ENCODE results near the gene TSPAN33. TPM values are rescaled to one million over a fixed set of nuclear protein-coding genes. Genes with fewer than 3 reads are reported as not detected.

TSPAN33 gene, protein sequence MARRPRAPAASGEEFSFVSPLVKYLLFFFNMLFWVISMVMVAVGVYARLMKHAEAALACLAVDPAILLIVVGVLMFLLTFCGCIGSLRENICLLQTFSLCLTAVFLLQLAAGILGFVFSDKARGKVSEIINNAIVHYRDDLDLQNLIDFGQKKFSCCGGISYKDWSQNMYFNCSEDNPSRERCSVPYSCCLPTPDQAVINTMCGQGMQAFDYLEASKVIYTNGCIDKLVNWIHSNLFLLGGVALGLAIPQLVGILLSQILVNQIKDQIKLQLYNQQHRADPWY
- 224 TPM for polyA plus RNA-seq (2012; ENCODE audit: low read depth, missing spikeins)

DNA sequence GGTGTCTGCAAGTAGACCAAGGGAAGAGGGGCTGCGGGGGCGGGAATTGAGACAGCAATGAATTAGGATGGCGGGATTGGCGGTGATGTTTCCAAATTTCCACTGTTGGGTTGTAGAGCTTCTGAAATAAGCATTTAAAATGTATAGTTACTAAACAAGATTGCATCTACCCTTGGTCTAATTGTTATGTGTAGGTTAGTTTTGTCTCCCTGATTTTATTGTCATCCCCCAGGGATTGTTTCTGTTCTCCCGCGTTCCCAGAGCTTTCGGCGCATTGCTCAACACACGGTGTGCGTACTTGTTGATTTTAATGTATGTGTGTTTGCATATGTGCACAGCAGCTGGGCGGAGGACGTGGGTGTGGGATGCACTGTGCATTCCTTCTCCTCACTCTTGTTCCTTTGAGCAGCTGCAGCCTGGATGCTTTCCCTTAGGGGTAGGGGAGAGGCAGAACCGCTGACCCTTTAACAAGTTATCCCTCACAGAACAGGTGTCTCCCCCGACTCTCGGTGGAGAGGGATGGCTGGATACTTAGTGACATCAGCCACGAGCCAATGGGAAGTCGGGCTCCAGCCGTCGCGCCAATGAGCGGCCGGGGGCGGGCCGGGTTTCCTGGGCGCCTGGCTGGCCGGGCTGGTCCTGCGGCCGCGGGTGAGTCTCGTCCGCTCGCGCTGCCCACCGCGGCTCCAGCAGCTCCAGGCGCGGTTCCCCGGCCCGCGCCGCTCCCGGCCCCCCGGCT, at the start of gene TSPAN33:
Gene TSPAN33 (plus strand): TSS at position 613 of the 739 bp plus-strand sequence. CDS start 274 bp downstream, outside the sequence.
- peak; percentile 88 for TF ChIP-seq POU2F2 (IDR thresholded peaks at IDR 0.05; ENCODE audit: low read depth, low read length)
- TF ChIP-seq TAF1 (IDR thresholded peaks at IDR 0.05; ENCODE audit: low read depth, low read length) = no peak
- no peak for TF ChIP-seq SPI1 (IDR thresholded peaks at IDR 0.05; ENCODE audit: low read depth, low read length)
- TF ChIP-seq PAX5 (IDR thresholded peaks at IDR 0.05; ENCODE audit: insufficient read depth, low read length, severe bottlenecking) = no peak
- TF ChIP-seq POLR2A (IDR thresholded peaks at IDR 0.05; ENCODE audit: low read depth, low read length) = no peak; the same call in 1 of the 2 replicates
- FAIRE-seq = no peak
- DNase-seq (ENCODE audit: insufficient read length, low spot score) = peak; percentile 82

DNA sequence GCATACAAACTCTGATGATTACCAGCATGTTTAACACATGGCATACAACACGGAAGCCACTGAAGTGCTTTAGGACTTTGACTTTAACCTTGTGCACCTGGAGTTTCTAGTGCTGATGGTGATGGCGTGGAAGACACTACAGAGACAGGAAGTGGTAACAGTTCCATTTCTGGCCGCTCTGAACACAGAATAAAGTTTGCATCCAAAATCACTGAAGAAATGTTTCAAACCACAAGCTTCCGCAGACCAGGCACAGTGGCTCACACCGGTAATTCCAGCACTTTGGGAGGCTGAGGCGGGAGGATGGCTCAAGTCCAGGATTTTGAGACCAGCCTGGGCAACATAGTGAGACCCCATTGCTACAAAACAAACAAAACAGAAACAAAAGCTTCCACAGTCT, 49.2 kb upstream of the TSPAN33 start:
- FAIRE-seq = peak; percentile 92
- TF ChIP-seq PAX5 (IDR thresholded peaks at IDR 0.05; ENCODE audit: insufficient read depth, low read length, severe bottlenecking) (no peak), POLR2A (IDR thresholded peaks at IDR 0.05; ENCODE audit: low read depth, low read length) (0 out of 2 replicates have a peak, but pooled peaks have one; percentile 23), SPI1 (IDR thresholded peaks at IDR 0.05; ENCODE audit: low read depth, low read length) (peak; percentile 74), POLR2AphosphoS5 (IDR thresholded peaks at IDR 0.05; ENCODE audit: low read depth, low read length) (no peak), POU2F2 (IDR thresholded peaks at IDR 0.05; ENCODE audit: low read depth, low read length) (peak; percentile 82; the same call in 1 of the 2 replicates)
- DNase-seq (ENCODE audit: insufficient read length, low spot score) = no peak

DNA sequence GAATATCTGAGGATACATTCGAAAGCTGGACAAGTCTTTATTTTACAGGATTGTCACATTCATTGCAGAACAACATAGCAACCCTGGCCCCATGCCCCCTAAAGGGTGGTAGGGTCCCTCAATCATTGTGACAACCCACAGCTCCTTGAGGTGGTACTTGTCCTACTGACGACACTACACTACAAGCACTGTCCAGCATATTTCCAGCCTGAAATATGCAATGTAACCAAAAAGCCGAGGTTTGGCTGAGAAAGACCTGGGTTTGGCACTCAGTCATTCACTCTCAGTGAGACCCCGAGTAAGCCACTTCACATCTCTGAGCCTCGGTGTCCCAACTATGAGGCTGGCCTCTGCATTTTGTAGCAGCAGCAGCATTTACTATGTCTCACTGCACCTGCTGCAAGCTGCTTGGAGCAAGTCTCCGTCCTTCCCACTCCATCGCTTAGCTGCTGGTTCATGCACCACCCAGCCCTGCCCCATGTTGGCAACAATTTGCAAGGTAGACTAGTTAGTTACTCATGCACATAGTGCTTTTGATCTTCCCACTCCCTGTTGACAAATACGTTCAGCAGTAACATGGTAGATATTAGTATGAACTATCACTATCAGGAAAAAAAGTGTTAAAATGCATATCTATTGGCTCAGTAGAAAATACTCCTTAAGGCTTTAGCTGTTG, 46.0 kb upstream of the TSPAN33 start:
- DNase-seq (ENCODE audit: insufficient read length, low spot score) (no peak), FAIRE-seq (peak; percentile 85)
- TF ChIP-seq SPI1 (IDR thresholded peaks at IDR 0.05; ENCODE audit: low read depth, low read length) (no peak), POLR2A (IDR thresholded peaks at IDR 0.05; ENCODE audit: low read depth, low read length) (no peak), POU2F2 (IDR thresholded peaks at IDR 0.05; ENCODE audit: low read depth, low read length) (no peak), PAX5 (IDR thresholded peaks at IDR 0.05; ENCODE audit: insufficient read depth, low read length, severe bottlenecking) (no peak), POLR2AphosphoS5 (IDR thresholded peaks at IDR 0.05; ENCODE audit: low read depth, low read length) (no peak), TAF1 (IDR thresholded peaks at IDR 0.05; ENCODE audit: low read depth, low read length) (no peak)

DNA sequence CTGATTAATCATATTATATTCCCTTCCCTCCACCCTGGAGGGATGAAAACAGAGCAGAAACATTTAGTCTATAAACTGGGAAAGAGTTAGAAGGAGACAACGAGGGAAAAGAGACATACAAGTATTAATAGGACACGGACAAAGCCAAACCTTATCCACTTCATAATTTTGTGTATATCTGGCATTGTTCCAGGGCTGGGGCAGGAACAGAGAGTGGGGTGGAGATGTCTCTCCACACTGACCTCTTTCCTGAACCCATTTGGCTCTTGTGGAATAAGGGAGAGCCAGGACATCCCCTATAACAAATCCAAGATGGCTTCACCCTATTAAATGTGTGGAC, 43.7 kb upstream of the TSPAN33 start:
- TF ChIP-seq POLR2A (IDR thresholded peaks at IDR 0.05; ENCODE audit: low read depth, low read length) (no peak), POLR2AphosphoS5 (IDR thresholded peaks at IDR 0.05; ENCODE audit: low read depth, low read length) (no peak), PAX5 (IDR thresholded peaks at IDR 0.05; ENCODE audit: insufficient read depth, low read length, severe bottlenecking) (no peak), TAF1 (IDR thresholded peaks at IDR 0.05; ENCODE audit: low read depth, low read length) (no peak), SPI1 (IDR thresholded peaks at IDR 0.05; ENCODE audit: low read depth, low read length) (no peak), POU2F2 (IDR thresholded peaks at IDR 0.05; ENCODE audit: low read depth, low read length) (no peak)
- DNase-seq (ENCODE audit: insufficient read length, low spot score) = no peak
- FAIRE-seq = no peak

DNA sequence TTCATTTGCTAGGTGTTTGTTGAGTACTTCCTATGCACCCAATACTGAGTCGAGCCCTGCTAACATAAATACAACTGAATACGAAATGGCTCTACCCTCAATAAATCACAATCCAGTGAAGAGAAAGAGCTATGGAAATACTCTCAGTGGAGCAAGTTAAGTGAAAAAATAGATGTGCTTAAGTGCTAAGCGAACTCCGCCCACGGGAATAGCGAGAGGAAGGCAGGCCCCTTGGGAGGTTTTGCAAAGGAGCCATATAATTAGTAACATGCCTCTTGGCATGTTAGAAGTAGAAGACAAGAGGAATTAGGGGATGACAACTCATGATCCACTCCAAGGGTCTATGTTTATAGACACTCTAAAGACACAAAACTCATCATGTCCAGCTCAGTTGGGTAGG, 42.8 kb upstream of the TSPAN33 start:
- DNase-seq (ENCODE audit: insufficient read length, low spot score) (no peak), FAIRE-seq (peak; percentile 23)
- TF ChIP-seq POLR2AphosphoS5 (IDR thresholded peaks at IDR 0.05; ENCODE audit: low read depth, low read length) = no peak
- no peak for TF ChIP-seq SPI1 (IDR thresholded peaks at IDR 0.05; ENCODE audit: low read depth, low read length)
- no peak for TF ChIP-seq PAX5 (IDR thresholded peaks at IDR 0.05; ENCODE audit: insufficient read depth, low read length, severe bottlenecking)
- no peak for TF ChIP-seq POU2F2 (IDR thresholded peaks at IDR 0.05; ENCODE audit: low read depth, low read length)
- TF ChIP-seq TAF1 (IDR thresholded peaks at IDR 0.05; ENCODE audit: low read depth, low read length) = no peak
- no peak for TF ChIP-seq POLR2A (IDR thresholded peaks at IDR 0.05; ENCODE audit: low read depth, low read length)

DNA sequence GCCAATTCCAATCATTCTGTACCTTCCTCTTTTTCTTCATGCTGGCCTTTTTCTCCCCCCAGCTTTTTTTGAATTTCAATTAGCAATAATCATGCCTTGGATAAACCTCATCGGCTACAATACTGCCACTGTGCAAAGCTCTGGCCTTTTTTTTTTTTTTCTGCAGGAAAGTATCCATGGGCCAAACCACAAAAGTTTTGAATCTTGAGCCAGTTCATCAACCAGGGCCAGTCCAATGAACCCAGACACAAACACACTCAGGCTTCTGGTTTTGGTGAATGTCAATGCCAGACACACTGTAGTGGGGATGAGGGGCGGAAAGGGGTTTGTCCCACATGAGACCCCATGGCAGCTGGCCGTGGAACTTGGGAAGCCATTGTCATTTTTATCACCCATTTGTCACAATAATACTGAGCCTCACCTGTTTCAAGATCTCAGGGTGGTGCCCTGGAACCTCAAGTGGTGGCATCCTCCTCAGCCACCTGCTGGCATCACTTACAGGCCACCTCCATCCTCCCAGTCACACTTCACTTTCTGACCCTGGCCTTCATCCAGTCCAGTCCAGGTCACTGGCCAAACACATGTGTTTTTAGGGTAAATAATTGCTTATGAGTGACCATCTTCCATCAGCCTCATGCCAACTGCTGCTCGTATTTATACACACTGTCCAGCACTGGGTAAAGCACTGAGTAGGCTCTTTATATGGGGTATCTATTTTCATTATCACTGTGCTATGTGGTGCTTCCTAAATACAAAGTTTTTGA, 40.8 kb upstream of the TSPAN33 start:
- no peak for DNase-seq (ENCODE audit: insufficient read length, low spot score)
- no peak for TF ChIP-seq POLR2AphosphoS5 (IDR thresholded peaks at IDR 0.05; ENCODE audit: low read depth, low read length)
- no peak for TF ChIP-seq TAF1 (IDR thresholded peaks at IDR 0.05; ENCODE audit: low read depth, low read length)
- no peak for TF ChIP-seq SPI1 (IDR thresholded peaks at IDR 0.05; ENCODE audit: low read depth, low read length)
- TF ChIP-seq POU2F2 (IDR thresholded peaks at IDR 0.05; ENCODE audit: low read depth, low read length) = no peak
- no peak for TF ChIP-seq PAX5 (IDR thresholded peaks at IDR 0.05; ENCODE audit: insufficient read depth, low read length, severe bottlenecking)
- no peak for TF ChIP-seq POLR2A (IDR thresholded peaks at IDR 0.05; ENCODE audit: low read depth, low read length)
- FAIRE-seq = no peak

DNA sequence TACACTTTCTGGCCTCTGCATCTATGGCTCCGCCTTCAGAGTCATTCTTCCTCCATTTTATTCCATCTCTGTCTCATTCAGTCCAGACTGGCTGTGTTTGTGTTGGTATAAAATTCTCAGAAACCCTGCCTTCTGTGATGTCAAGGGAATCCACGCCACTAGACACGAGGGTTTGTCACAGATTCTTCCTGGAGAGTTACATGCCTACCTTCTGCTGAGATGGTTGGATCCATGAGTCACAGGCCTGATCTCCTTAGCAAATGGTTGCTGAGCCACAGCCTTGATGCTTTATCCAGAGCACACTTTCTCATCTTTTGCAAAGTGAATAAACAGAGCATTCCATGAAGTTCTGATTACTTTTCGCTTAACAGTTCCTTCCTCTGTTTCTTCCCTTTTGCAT, 35.9 kb upstream of the TSPAN33 start:
- no peak for DNase-seq (ENCODE audit: insufficient read length, low spot score)
- FAIRE-seq = peak; percentile 35
- TF ChIP-seq PAX5 (IDR thresholded peaks at IDR 0.05; ENCODE audit: insufficient read depth, low read length, severe bottlenecking) (no peak), POU2F2 (IDR thresholded peaks at IDR 0.05; ENCODE audit: low read depth, low read length) (no peak), TAF1 (IDR thresholded peaks at IDR 0.05; ENCODE audit: low read depth, low read length) (no peak), POLR2A (IDR thresholded peaks at IDR 0.05; ENCODE audit: low read depth, low read length) (no peak), POLR2AphosphoS5 (IDR thresholded peaks at IDR 0.05; ENCODE audit: low read depth, low read length) (no peak), SPI1 (IDR thresholded peaks at IDR 0.05; ENCODE audit: low read depth, low read length) (no peak)

DNA sequence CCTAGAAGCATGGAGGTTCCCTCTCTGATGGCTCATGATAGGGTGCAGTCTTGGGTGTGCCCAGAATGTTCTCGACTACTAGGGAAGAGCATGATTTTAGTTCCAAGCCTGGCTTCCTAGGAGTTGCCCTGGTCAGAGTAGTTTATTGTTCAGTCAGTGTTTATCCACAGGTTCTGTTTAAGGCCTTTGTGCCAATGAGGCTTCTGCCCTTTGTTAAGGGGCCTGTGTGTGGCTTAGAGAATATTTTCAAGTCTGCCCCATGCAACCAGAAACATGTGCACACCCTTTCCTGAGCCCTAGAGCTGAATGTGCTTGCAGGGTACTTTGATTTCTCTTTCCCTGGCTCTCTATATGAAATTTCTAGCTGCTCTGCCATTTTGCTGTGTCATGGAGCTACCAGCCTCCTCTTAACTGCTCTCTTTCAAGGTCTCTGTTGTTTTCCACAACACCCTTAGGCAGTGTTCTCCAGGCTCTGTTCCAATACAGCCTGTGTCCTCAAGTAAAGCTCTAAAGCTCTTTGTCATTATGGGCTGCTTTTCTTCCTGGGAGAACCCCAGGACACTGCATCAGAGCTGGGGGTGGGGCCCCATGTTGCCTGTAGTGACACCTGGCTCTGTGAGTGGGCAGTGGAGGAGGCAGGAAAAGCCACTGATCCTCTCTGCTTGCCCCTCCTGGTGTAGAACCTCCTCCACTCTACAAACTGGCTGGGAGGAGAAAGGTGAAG, 34.1 kb upstream of the TSPAN33 start:
- no peak for TF ChIP-seq PAX5 (IDR thresholded peaks at IDR 0.05; ENCODE audit: insufficient read depth, low read length, severe bottlenecking)
- no peak for TF ChIP-seq SPI1 (IDR thresholded peaks at IDR 0.05; ENCODE audit: low read depth, low read length)
- no peak for TF ChIP-seq POLR2AphosphoS5 (IDR thresholded peaks at IDR 0.05; ENCODE audit: low read depth, low read length)
- TF ChIP-seq TAF1 (IDR thresholded peaks at IDR 0.05; ENCODE audit: low read depth, low read length) = no peak
- TF ChIP-seq POU2F2 (IDR thresholded peaks at IDR 0.05; ENCODE audit: low read depth, low read length) = no peak
- no peak for TF ChIP-seq POLR2A (IDR thresholded peaks at IDR 0.05; ENCODE audit: low read depth, low read length)
- no peak for FAIRE-seq
- DNase-seq (ENCODE audit: insufficient read length, low spot score) = no peak

Measured in GM12891 (cell line).